Prostate gland (tissue), 2 donors: ENCODE measurements around the gene RNF187. TPM values are rescaled to one million over a fixed set of nuclear protein-coding genes. Genes with fewer than 3 reads are reported as not detected.

Experiments
- DNase-seq: peaks from one replicate; pipeline ENCODE4 v3.0.0-alpha.2; 2019; ENCODE audit warnings: low spot score
- H3K27ac ChIP-seq, 2 donors: fragments of 200-600 bp; sonication (generic); 2 replicates each; pipeline ENCODE4 v1.5.1; 2017 to 2019
- H3K27me3 ChIP-seq: fragments of 200-600 bp; sonication (generic); replicated peaks from 2 replicates; pipeline ENCODE4 v1.5.1; 2019; ENCODE audit not compliant: insufficient read depth
- H3K36me3 ChIP-seq, 2 donors: fragments of 200-600 bp; sonication (generic); 1 replicate in 1 of 2; 2 replicates in 1 of 2; pipeline versions ENCODE4 v1.5.1 to v1.8.1; 2017 to 2019
- H3K4me1 ChIP-seq: fragments of 200-600 bp; sonication (generic); replicated peaks from 2 replicates; pipeline ENCODE4 v1.5.1; 2019
- H3K4me3 ChIP-seq, 2 donors: fragments of 200-600 bp; sonication (generic); 2 replicates each; pipeline ENCODE4 v1.5.1; 2017 to 2019
- H3K9me3 ChIP-seq: fragments of 200-600 bp; sonication (generic); 2 replicates; pipeline ENCODE4 v1.5.1; 2017
- POLR2A ChIP-seq: fragments of 450-650 bp; IDR thresholded peaks from one replicate; pipeline ENCODE4 v1.6.1; 2016; ENCODE audit warnings: antibody characterized with exemption, mild to moderate bottlenecking
- POLR2AphosphoS5 ChIP-seq: sonication (generic); formaldehyde crosslinking; IDR thresholded peaks from one replicate; pipeline ENCODE4 v1.6.1; 2017; ENCODE audit warnings: antibody characterized with exemption
- WGBS: methylation state at CpG from one replicate; pipeline ENCODE4 v1.1.5; 2018; 5-methylcytosine and 5-hydroxymethylcytosine counted together
- intact Hi-C: fragments of 100-400 bp; cut with DNase I; formaldehyde crosslinking; loops from one replicate; pipeline ENCODE4 v1.14.2; 2022
- total RNA-seq, 2 donors: library from RNA; depleted of rRNA; stranded (reverse); fragments of >200 nt; gene quantifications; one replicate each; pipeline ENCODE4 v1.1.0, GENCODE V29; 2016
- TF ChIP-seq, protein P1 (sequence below), 4 experiments: fragments of 200-600 bp in 2 of 4; fragments of 450-650 bp in 2 of 4; sonication (generic) in 2 of 4; IDR thresholded peaks; 1 replicate in 3 of 4; 2 replicates in 1 of 4; pipeline ENCODE4 v1.5.1; 2016 to 2019; ENCODE audit warnings: antibody characterized with exemption in 4 of 4, mild to moderate bottlenecking in 2 of 4, moderate library complexity in 2 of 4

RNF187 gene
- total RNA-seq = 100 to 1,000 TPM in 1 of 2 donors, 10 to 100 TPM in 1; 83.7 to 130 TPM

- Histone ChIP-seq H3K9me3 (no peaks in the 10 kb centered on the region), H3K4me1 (peaks cover 7% of the 10 kb centered on the region), H3K4me3 (peak within 1 kb of the TSS; percentile 89 to 95), H3K36me3 (no peaks in the 10 kb centered on the region), H3K27ac (peak within 1 kb of the TSS; percentile 96 to 98), H3K27me3 (no peaks in the 10 kb centered on the region)
- TF ChIP-seq POLR2A = peak; percentile 31
- no peak for TF ChIP-seq POLR2AphosphoS5
- TF ChIP-seq, protein P1, sequence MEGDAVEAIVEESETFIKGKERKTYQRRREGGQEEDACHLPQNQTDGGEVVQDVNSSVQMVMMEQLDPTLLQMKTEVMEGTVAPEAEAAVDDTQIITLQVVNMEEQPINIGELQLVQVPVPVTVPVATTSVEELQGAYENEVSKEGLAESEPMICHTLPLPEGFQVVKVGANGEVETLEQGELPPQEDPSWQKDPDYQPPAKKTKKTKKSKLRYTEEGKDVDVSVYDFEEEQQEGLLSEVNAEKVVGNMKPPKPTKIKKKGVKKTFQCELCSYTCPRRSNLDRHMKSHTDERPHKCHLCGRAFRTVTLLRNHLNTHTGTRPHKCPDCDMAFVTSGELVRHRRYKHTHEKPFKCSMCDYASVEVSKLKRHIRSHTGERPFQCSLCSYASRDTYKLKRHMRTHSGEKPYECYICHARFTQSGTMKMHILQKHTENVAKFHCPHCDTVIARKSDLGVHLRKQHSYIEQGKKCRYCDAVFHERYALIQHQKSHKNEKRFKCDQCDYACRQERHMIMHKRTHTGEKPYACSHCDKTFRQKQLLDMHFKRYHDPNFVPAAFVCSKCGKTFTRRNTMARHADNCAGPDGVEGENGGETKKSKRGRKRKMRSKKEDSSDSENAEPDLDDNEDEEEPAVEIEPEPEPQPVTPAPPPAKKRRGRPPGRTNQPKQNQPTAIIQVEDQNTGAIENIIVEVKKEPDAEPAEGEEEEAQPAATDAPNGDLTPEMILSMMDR (IDR thresholded peaks at IDR 0.05) = no peak
- DNase-seq = peak; percentile 82
- intact Hi-C loops = loop anchor here (10.0 kb wide), 1 partner anchor 323 kb away; the partner anchor contains the start of gene IBA57
- WGBS = under 1% methylated on average over 102 of the region's 113 CpGs
These were observed at the start of gene RNF187 for GRCh38 chr1:228487336-228488124. Gene RNF187 (plus strand): TSS chr1:228487382.

DNA sequence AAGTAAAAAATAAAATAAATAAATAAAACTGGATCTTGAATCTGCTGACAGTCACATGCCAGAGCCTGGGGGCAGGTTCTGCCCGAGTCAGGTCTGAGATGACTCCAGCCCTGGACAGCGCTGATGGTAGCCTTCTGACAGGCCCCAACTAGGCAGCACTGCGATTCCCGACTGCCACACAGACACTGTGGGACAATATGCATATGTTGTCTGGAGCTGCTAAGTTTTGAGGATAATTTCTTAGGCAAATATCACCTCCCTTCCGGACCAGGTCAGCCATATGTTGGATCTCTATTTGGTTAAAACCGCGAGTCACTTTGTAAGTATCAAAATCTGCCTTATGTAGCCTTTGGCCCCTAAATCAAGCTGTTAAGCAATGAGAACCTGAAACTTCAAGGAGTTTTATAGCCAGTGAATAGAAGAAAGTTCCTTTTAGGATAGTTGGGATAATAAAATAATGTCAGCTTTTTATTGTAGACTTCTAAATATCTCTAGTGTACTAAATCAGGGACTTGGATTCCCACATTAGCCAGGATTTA lies 49.7 kb upstream of the RNF187 start:
- 84% methylated on average over 7 of the region's 7 CpGs for WGBS
- no peaks in the 10 kb centered on the region for H3K36me3 ChIP-seq
- intact Hi-C loops = no loop called here
- no peak overlapping the region for H3K4me3 ChIP-seq
- DNase-seq = no peak
- TF ChIP-seq POLR2AphosphoS5 = no peak
- no peak for TF ChIP-seq POLR2A
- TF ChIP-seq, protein P1 (IDR thresholded peaks at IDR 0.05) = no peak
- H3K9me3 ChIP-seq = no peaks in the 10 kb centered on the region
- no peaks in the 10 kb centered on the region for H3K4me1 ChIP-seq
- no peaks in the 10 kb centered on the region for H3K27me3 ChIP-seq
- no peak overlapping the region for H3K27ac ChIP-seq

DNA sequence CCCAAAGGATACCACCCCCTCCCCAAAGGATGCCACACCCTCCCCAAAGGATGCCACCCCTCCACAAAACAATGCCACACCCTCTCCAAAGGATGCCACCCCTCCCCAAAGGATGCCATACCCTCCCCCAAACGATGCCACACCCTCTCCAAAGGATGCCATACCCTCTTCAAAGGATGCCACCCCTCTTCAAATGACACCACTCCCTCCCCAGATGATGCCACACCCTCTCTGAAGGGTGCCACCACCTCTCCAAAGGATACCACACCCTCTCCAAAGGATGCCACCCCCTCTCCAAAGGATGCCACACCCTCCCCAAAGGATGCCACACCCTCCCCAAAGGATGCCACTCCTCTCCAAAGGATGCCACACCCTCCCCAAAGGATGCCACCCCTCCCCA lies 48.9 kb upstream of the RNF187 start:
- Histone ChIP-seq H3K9me3 (no peaks in the 10 kb centered on the region), H3K27ac (no peak overlapping the region), H3K4me3 (no peak overlapping the region), H3K4me1 (no peaks in the 10 kb centered on the region), H3K27me3 (no peaks in the 10 kb centered on the region), H3K36me3 (no peaks in the 10 kb centered on the region)
- intact Hi-C loops = no loop called here
- TF ChIP-seq POLR2A (no peak), POLR2AphosphoS5 (no peak)
- TF ChIP-seq, protein P1 (IDR thresholded peaks at IDR 0.05) = no peak
- WGBS = 67% methylated on average over 1 of the region's 1 CpG
- no peak for DNase-seq

DNA sequence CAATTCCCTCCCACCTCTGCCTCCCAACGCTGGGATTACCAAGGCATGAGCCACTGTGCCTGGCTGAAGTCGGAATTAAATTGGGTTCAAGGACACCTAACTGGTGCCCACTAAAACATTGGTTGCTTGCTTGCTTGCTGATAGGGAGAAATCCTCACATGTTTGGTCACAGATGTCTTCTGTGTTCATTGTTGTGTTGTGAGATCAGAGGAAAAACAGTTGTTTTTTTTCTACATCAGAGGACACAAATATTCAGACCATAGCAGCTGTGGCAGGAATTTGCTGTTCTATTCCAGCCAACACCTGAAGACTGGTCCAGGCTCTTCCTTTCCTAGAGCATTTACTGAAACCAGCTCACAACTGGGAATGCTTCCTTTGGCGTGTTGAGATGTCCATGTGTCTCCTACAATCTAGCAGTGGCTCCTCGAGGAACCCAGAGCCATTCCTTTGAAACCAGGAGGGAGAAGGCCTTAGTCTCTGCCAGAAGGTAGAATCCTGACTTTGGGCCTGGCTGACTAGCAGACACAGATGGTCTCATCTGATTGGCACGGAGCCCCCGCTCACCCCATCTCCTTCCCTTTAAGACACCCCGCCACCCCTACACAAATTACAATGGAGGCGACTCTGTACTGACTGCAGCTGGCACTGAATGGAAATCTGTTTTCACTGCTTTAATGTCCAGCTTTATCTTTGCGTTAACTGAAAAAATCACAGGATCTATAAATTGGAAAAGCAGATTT lies 46.3 kb upstream of the RNF187 start:
- H3K4me3 ChIP-seq = no peak overlapping the region
- TF ChIP-seq POLR2AphosphoS5 = no peak
- TF ChIP-seq, protein P1 (IDR thresholded peaks at IDR 0.05) = no peak
- TF ChIP-seq POLR2A = no peak
- peaks cover 2% of the 10 kb centered on the region for H3K27me3 ChIP-seq
- intact Hi-C loops = no loop called here
- no peak overlapping the region for H3K27ac ChIP-seq
- no peak for DNase-seq
- WGBS = 87% methylated on average over 9 of the region's 9 CpGs
- H3K36me3 ChIP-seq = no peaks in the 10 kb centered on the region
- H3K4me1 ChIP-seq = no peaks in the 10 kb centered on the region
- H3K9me3 ChIP-seq = no peaks in the 10 kb centered on the region
